Epithelial cell of esophagus (primary cell): ENCODE measurements around the gene KIF4B.
"Not testable (repeated sequence)": the region's sequence is repeated elsewhere in the genome, so short reads cannot be mapped to it uniquely, and the experiment has no call there.

Source experiments
- DNase-seq: peaks from one replicate; pipeline ENCODE4 v3.0.0; 2010; ENCODE audit warnings: low read depth
- H3K4me3 ChIP-seq: 2 replicates; pipeline ENCODE4 v1.5.1; 2011; ENCODE audit warnings: mild to moderate bottlenecking, low read length, control low read depth
- TF ChIP-seq, protein P1 (sequence below): IDR thresholded peaks from 2 replicates; pipeline ENCODE4 v1.5.1; 2011; ENCODE audit warnings: low read depth, mild to moderate bottlenecking, low read length, control low read depth, inconsistent platforms; ENCODE audit not compliant: insufficient read depth; ENCODE audit errors: missing control alignments

The KIF4B gene

DNA sequence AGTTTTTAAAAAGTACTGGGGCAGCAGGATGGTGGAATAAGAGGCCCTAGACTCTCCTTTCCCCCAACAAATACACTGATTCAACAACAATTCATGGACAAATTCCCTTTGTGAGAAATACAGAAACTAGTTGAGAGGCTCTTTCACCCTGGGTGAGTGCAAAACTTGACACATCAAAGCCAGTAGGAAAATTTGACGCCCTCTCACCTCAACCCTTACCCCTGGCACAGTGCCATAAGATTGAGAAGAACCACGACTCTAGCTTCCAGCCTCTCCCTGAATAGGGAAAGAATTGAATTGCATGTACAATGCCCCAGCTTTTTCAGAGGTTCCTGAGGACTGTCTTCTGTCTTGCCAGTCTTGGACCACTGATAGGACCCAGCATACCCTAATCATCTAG is 12.3 kb downstream of the KIF4B start:
- no peak overlapping the region for H3K4me3 ChIP-seq
- TF ChIP-seq, protein P1, sequence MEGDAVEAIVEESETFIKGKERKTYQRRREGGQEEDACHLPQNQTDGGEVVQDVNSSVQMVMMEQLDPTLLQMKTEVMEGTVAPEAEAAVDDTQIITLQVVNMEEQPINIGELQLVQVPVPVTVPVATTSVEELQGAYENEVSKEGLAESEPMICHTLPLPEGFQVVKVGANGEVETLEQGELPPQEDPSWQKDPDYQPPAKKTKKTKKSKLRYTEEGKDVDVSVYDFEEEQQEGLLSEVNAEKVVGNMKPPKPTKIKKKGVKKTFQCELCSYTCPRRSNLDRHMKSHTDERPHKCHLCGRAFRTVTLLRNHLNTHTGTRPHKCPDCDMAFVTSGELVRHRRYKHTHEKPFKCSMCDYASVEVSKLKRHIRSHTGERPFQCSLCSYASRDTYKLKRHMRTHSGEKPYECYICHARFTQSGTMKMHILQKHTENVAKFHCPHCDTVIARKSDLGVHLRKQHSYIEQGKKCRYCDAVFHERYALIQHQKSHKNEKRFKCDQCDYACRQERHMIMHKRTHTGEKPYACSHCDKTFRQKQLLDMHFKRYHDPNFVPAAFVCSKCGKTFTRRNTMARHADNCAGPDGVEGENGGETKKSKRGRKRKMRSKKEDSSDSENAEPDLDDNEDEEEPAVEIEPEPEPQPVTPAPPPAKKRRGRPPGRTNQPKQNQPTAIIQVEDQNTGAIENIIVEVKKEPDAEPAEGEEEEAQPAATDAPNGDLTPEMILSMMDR = no peak
- DNase-seq = no peak

DNA sequence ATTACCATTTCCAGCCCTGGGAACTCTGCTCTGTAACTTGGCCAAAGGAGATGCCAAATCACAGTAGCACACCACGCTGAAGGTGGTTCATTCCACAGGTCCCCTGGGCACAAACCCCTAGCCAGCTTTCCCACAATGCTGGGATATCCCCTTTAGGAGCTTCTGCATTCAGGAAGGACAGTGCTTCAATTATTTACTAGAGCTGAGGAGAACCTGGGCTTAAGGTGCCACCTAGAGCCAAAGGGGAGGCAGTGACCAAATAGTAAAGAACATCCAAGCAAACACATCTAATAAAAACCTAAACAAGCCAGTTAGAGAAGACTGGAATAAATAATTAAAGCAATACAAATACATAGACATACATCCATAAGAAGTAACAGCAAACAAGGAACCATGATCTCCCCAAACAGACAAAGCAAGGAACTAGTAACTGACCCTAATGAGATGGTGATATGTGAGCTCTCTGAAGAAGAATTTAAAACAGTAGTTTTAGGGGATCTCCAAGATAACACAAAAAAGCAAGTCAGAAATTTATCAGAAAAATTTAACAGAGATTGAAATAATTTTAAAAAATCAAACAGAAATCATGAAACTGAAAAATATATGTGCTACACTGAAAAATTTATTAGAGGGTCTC is 14.6 kb downstream of the KIF4B start:
- TF ChIP-seq, protein P1 = peak; percentile 65
- no peak overlapping the region for H3K4me3 ChIP-seq
- DNase-seq = peak; percentile 55

DNA sequence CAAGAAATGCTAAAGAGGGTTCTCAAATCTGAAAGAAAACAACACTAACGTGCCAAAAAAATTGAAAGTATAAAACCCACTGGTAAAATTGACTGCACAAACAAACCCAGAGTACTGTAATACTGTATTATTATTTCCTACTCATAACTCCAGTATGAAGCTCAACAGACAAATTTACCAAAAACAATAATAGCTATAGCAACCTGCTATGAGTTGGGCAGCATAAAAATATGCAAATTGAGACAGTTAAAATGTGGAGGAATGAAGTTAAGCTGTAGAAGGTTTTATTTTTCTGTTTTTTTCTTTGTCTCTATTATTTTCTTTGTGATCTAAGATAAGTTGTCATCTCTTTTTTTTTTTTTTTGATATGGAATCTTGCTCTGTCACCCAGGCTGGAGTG is 15.7 kb downstream of the KIF4B start:
- TF ChIP-seq, protein P1 = no peak
- no peak overlapping the region for H3K4me3 ChIP-seq
- no peak for DNase-seq

DNA sequence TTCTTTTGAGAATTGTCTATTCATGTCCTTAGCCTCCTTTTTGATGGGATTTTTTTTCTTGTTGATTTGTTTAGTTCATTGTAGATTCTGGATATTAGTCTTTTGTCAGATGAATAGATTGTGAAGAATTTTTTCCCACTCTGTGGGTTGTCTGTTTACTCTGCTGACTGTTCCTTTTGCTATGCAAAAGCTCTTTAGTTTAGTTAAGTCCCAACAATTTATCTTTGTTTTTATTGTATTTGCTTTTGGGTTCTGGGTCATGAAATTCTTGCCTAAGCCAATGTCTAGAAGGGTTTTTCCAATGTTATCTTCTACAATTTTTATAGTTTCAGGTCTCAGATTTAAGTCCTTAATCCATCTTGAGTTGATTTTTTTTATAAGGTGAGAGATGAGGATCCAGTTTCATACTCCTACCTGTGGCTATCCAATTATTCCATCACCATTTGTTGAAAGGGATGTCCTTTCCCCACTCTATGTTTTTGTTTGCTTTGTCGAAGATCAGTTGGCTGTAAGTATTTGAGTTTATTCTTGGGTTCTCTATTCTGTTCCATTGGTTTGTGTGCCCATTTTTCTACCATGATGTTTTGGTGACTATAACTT is 20.7 kb downstream of the KIF4B start:
- H3K4me3 ChIP-seq = not testable (repeated sequence)

DNA sequence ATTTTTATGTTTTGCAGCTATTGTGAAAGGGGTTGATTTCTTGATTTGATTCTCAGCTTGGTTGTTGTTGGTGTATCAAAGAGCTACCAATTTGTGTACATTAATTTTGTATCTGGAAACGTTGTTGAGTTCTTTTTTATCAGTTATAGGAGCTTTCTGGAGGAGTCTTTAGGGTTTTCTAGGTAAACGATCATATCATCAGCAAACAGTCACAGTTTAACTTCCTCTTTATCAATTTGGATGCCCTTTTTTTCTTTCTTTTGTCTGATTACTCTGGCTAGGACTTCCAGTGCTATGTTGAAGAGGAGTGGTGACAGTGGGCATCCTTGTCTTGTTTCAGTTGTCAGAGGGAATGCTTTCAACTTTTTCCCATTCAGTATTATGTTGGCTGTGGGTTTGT is 21.5 kb downstream of the KIF4B start:
- not testable (repeated sequence) for H3K4me3 ChIP-seq, DNase-seq

More for the DNA sequence above, 20.7 kb downstream of the KIF4B start:
- DNase-seq = not testable (repeated sequence)

DNA sequence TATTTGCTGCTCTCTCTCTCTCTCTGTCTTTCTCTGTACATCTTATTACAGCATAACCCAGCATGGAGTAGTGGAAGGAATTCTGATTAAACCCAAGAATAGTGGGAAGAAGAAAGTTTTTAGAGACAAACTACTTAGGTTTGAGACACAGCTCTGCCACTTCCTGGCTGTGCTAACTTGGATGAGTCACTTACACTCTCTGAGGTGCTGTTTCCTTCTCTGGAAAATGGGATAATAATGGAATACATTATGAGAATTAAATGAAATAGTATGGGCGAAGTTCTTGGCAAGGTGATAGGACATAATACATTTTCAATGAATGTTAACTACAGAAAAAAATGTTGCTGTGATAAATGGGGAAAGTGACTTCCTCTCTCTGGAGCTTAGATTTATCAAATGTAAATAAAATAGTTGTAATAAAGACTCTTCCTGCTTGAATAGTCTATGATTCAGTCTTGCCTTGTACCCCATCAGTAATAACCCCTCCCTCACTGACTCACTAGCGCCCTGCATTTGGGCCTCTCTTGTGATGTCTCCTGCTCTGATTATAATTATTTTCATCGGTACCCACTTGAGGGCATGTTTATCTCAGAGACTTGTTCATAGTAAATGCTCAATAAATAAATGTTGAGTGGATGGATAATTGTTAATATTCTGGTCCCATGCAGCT is 27.6 kb downstream of the KIF4B start:
- TF ChIP-seq, protein P1 = no peak
- DNase-seq = peak; percentile 18

DNA sequence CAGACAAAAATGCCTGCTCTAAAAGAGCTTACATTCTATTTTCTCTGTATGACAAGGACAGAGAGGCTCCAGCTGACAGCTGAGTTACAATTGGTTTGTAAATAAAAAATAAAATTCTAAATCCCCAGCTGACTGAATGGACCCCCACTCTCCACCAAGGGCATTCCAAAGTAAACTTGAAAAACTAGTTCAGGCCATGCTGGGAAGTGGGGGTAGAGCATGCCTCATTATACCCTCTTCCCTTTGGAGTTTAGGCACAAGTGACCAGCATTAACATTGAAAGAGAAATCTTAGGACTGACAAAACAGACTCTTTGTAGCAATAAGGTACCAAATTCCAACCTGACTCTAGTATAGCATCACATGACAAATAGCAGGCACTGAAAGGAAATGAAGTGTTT is 31.0 kb downstream of the KIF4B start:
- TF ChIP-seq, protein P1 = no peak
- DNase-seq = no peak
- no peak overlapping the region for H3K4me3 ChIP-seq

More for the DNA sequence above, 27.6 kb downstream of the KIF4B start:
- H3K4me3 ChIP-seq = no peak overlapping the region

DNA sequence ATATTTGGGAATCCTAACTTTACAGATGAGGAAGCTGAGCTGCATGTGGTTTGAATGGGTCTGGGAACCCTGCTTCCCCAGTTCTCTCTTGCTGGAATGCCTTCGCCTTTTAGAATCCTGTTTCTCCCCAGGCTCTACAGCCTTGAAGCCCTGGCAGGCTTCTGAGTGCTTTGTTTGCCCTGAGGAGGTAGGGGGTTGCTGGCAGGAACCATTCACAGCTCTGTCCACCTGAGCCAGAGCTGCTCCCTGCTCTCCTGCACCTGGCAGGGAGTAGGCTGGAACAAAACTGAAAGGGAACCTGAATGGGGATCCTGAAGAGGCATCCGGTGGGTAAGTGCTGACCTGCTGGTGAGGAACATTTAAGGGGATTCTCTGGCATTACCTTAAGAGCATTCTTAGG is 33.0 kb downstream of the KIF4B start:
- no peak for DNase-seq

More for the DNA sequence above, 33.0 kb downstream of the KIF4B start:
- H3K4me3 ChIP-seq = no peak overlapping the region
- TF ChIP-seq, protein P1 = no peak
